Measurements from ENCODE around the gene HTR4.

DNA sequence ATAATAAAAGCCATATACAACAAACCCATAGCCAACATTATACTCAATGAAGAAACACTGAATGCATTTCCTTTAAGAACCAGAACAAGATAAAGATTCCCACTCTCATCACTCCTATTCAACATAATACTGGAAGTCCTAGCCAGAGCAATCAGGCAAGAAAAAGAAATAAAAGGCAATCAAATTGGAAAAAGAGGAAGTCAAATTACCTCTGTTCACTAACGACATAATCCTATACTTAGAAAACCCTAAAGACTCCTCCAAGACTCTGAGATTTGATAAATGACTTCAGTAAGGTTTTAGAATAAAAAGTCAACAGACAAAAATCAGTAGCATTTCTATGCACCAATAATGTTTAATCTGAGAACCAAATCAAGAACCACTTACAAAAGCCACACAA lies 36.6 kb upstream of the HTR4 start:
- TF ChIP-seq FOXM1 (IDR thresholded peaks at IDR 0.05; ENCODE audit: borderline replicate concordance) = no peak
- no peak for TF ChIP-seq SP1 (IDR thresholded peaks at IDR 0.05)
- no peak for TF ChIP-seq ARNT (IDR thresholded peaks at IDR 0.05)
- TF ChIP-seq FOXA1 (IDR thresholded peaks at IDR 0.05) = no peak

All from HEK293T (cell line).